ENCODE data around the gene KIF26A.

The KIF26A gene

GRCh38 chr14:104157016-104157928 is 18.9 kb downstream of the KIF26A start:
- DNase-seq (ENCODE audit: low read depth): no peak

DNA sequence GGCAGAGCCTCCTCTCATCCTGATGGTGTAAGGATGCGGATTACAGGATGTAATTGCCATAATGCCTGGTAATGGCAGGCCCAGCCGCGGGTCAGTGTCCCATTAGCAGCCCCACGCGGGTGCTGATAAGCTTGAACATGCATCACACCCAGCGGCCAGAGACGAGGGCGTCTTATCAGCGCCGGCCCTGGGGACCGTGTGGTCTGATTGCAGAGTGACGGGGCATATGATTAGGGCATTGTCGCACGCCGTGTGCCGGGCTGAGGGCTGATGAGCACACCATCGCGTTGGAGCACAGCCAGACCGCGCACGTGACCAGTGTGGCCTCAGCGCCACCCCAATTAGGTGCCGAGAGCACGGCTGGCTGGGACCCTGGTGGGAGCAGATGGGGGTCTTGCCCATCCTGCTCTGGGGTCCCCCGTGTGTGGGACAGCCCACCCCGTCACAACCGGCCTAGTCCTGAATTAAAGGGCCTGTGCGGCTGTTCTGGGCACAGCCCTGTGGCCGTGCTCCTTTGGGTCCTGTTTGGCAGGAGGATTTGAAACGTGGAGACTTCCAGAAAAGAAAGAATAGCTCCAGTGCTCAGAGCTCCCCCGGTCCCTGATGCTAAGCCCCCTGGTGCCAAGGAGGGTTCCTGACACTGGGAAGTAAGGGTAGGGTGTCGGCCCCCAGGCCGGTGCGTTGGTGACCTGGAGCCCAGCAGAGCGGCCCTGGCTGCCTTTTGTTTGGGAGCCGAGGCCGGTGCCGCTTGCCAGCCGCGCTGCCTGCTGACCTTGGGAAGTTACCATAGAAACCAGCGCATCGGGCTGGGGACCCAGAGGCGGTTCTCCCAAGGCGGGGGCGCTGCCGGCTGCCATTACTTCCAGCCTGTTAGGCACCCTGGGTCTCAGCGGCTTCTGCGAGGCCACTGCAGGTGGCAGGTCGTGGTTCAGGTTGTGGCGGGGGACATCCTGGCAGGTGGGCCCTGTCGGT is 20.7 kb downstream of the KIF26A start:
- no peak for DNase-seq (ENCODE audit: low read depth)

GRCh38 chr14:104159990-104160389 is 21.6 kb downstream of the KIF26A start:
- no peak for DNase-seq (ENCODE audit: low read depth)

GRCh38 chr14:104161602-104162367 is 23.4 kb downstream of the KIF26A start:
- no peak for DNase-seq (ENCODE audit: low read depth)

DNA sequence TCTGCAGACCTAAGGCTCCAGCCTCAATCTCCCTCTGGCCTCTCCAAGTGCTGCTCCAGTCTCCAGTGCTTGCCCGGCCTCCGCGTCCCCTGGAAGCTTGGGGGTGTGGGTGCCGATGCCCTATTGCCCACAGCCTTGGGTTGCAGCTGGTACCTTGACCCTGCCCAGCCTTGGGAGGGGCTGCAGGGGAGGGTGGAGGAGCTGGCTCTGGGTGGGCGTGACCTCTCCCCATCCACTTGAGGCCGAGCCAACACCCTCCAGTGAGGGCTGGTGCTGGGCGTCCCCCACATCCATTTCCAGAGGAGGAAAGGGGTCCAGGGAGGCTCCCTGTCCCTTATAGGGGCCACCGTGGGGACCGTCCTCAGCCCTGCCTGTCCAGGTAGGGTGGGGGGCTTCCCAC is 24.1 kb downstream of the KIF26A start:
- no peak for DNase-seq (ENCODE audit: low read depth)

DNA sequence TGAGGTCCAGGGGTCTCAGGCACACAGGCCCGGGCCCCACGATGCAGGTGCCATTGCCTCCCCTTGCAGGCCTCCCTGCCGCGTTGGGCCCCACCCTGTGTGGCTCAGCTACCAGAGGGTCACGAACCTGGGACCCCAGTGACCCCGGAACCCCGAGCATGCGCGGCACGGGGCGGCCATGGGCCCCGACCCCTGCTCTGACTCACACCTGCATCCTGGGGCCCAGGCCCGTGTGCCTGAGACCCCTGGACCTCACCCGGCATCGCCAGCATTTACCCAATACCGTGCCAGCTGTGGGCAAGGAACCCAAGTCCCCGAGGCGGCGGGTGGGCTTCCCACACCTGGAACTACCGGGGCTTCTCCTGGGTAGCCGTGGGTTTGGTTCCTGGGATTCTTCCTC is 25.2 kb downstream of the KIF26A start:
- no peak for DNase-seq (ENCODE audit: low read depth)

- DNase-seq (ENCODE audit: low read depth): no peak
Measured at GRCh38 chr14:104164041-104164440, 25.7 kb downstream of the KIF26A start.

DNA sequence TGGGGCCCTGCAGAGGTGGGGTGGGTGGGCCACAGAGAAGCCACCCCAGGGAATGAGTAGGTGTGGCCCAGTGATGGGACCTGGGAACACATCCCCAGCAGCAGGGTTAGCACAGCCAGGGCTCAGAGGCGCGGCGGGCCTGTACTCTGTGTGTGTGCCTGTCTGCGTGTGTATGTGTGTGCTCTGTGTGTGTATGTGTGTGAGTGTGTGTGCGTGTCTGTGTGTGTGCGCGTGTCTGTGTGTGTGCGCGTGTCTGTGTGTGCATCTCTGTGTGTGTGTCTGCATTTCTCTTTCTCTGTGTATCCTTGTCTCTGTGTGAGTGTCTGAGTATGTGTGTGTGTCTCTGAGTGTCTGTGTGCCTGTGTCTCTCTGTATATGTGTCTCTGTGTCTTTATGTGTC is 26.1 kb downstream of the KIF26A start:
- DNase-seq (ENCODE audit: low read depth): no peak

DNA sequence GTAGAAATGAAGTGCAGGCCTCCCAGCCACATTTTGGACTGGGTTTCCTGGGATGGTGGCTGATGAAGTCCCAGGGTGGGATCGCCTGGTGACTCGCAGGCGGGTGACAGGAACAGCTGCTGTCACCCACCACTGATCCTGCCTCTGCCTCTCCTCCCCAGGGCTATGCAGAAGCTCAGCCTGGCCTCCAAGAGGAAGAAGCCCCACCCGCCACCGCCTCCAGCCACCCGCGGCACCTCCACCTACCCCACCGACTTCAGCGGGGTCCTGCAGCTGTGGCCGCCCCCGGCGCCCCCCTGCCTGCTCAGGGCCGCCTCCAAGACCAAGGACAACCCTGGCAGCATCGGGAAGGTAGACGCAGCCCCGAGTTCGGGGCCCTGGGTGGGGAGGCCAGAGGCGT is 28.3 kb downstream of the KIF26A start:
- no peak for DNase-seq (ENCODE audit: low read depth)

GRCh38 chr14:104168603-104169002 is 30.2 kb downstream of the KIF26A start:
- DNase-seq (ENCODE audit: low read depth): no peak

DNA sequence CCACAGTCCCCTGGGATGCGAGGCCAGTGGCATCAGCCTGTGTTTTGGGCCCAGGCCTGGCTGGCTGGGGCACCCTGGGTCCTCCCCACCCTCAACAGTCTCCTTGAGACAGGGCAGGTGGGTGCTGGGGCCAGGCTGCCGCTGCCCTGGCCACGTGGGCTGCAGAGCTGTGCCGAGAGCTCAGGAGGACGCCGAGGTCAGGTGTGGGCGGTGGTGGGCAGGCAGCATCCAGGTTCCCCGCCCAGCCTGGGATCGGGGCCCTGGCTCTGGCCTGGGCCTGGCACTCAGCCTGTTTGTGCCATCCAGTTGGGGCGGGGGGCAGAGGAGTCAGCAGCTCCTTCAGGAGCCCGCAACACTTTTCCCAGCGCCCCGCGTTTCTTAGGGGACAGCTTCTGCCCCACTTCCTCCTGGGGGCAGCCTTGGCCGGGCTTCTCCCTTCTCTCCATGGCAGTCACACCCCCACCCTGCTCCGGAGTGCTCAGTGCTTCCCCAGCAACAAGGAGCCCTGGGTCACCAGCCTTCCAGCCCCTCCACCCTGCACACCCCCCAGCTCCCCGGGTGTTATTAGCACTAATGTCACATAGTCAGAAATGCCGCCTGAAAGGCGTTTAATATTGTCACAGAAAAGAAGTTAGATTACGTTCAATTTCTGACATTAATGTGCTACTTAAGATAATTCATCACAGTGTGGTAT is 30.8 kb downstream of the KIF26A start:
- DNase-seq (ENCODE audit: low read depth): no peak

- no peak for DNase-seq (ENCODE audit: low read depth)
Measured at GRCh38 chr14:104169699-104170479, 31.5 kb downstream of the KIF26A start.

DNA sequence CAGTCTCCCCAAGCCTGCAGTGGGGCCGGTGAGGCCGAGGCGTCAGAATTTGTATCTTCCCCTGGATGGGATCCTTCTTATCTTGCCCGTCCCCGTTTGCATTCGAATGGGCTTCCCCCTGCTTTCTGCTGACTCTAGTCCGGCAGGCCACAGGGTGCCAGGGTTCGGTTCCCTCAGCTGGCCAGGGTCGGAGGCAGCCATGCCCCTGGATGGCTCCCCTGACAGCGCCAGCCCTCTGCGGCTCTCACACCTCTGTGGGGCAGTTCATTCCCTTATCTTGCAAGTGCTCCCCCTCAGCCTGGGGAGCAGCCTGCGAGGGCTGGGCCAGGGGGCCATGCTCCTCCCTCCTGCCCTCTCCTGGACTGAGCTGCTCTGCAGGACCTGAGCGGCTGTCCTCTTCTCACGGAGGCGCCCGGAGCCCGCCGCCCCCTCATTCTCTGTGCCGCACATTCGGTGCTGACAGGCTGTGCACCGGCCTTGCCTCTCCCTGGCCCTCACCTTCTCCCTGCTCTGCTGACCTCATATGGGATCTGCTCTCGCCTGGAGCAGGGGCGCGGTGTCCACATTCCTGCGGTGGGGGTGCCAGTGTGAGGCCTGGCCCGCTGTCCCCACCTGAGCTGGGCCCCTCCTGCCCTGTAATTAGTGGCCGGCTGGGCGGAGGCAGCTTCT is 32.8 kb downstream of the KIF26A start:
- no peak for DNase-seq (ENCODE audit: low read depth)

DNA sequence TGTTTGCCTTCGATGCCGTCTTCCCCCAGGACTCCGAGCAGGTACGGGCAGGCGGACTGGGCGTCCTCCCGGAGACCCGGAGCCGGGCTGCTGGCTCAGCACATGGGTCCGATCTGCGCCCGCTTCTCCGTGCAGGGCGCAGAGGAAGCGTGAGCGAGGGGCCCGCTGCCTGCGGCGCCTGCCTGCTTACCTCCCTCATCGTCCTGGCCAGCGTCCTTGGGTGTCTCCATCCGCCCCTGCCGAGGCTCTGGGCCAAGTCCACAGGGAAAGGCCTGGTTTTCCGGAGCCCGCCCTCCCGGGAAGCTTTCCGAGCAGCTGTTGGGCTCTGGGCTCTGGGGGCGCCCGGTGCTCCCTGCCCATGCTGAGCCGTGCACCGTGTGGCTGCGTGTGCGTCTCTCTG is 33.5 kb downstream of the KIF26A start:
- DNase-seq (ENCODE audit: low read depth): no peak

DNA sequence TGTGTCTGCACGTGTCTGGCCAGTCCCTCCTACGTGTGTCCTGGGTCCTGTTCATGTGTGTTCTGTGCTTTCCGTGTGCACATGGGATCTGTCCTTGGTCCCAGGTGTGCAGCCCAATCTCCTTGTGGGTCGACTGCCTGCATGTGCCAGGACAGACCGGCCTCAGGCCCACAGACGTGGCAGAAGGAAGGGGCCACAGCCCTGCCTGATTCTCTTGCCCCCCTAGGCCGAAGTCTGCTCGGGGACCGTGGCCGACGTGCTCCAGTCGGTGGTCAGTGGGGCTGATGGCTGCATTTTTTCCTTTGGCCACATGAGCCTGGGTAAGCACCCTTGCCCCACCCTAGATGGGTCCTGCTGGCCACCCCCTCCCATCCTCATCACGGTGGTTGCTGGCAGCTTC is 34.0 kb downstream of the KIF26A start:
- no peak for DNase-seq (ENCODE audit: low read depth)

GRCh38 chr14:104172880-104173279 is 34.5 kb downstream of the KIF26A start:
- no peak for DNase-seq (ENCODE audit: low read depth)

DNA sequence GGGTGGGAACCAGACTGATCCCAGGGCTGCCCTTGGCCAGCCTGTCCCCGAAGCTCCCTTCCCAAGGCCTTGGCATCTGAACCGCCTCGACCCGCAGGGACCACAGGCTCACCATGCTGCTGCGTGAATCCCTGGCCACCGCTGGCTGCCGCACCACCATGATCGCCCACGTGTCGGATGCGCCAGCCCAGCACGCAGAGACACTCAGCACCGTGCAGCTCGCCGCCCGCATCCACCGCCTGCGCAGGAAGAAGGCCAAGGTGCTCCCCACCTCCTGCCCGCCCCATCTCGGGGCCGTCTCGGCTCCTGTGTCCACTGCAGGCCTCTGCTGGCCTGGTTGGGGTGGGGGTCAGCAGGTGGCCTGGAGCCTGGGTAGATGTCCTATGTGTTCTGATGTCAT is 35.7 kb downstream of the KIF26A start:
- no peak for DNase-seq (ENCODE audit: low read depth)

DNA sequence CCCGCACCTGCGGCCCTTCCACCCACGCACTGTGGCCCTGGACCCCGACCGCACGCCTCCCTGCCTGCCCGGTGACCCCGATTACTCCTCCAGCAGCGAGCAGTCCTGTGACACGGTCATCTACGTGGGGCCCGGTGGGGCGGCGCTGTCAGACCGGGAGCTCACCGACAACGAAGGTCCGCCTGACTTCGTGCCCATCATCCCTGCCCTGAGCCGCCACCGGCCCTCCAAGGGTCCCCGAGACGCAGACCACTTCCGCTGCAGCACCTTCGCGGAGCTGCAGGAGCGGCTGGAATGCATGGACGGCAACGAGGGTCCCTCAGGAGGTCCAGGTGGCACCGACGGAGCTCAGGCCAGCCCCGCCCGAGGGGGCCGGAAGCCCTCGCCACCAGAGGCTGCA is 36.7 kb downstream of the KIF26A start:
- no peak for DNase-seq (ENCODE audit: low read depth)

DNA sequence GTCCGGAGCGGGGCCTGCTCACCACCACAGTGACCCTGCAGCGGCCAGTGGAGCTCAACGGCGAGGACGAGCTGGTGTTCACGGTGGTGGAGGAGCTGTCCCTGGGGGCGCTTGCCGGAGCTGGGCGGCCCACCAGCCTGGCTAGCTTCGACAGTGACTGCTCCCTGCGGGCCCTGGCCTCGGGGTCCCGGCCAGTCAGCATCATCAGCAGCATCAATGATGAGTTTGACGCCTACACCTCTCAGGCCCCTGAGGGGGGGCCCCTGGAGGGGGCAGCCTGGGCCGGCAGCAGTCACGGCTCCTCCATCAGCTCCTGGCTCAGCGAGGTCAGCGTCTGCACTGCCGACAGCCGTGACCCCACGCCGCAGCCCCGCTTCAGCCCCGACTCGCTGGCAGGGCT is 37.4 kb downstream of the KIF26A start:
- DNase-seq (ENCODE audit: low read depth): no peak

- no peak for DNase-seq (ENCODE audit: low read depth)
Measured at GRCh38 chr14:104176611-104177010, 38.2 kb downstream of the KIF26A start.
